Tibial nerve (tissue), 4 donors: ENCODE results near the gene MARVELD1. TPM values are rescaled to one million over a fixed set of nuclear protein-coding genes. Genes with fewer than 3 reads are reported as not detected.

ENCODE experiments used
- DNase-seq, 2 donors: peaks; one replicate each; pipeline ENCODE4 v3.0.0-alpha.2; 2019; ENCODE audit warnings: low spot score in 2 of 2
- H3K27ac ChIP-seq, 4 donors: fragments of 200-600 bp; sonication (generic) in 3 of 4; one replicate each; pipeline ENCODE4 v1.5.1; 2017 to 2019; ENCODE audit warnings: mild to moderate bottlenecking in 1 of 4
- H3K27me3 ChIP-seq, 2 donors: fragments of 200-600 bp; sonication (generic) in 1 of 2; one replicate each; pipeline versions ENCODE4 v1.5.1 to v1.6.0; 2017 to 2019
- H3K36me3 ChIP-seq, 3 donors: fragments of 200-600 bp; sonication (generic); one replicate each; pipeline ENCODE4 v1.5.1; 2018 to 2019
- H3K4me1 ChIP-seq, 4 donors: fragments of 200-600 bp; sonication (generic) in 3 of 4; one replicate each; pipeline ENCODE4 v1.5.1; 2017 to 2019
- H3K4me3 ChIP-seq, 4 donors: fragments of 200-600 bp; sonication (generic) in 3 of 4; one replicate each; pipeline ENCODE4 v1.5.1; 2017 to 2019; ENCODE audit warnings: mild to moderate bottlenecking in 1 of 4, moderate library complexity in 1 of 4
- H3K9me3 ChIP-seq, 4 donors: fragments of 200-600 bp; sonication (generic) in 3 of 4; one replicate each; pipeline ENCODE4 v1.5.1; 2017 to 2019
- CTCF ChIP-seq, 5 experiments: fragments of 200-600 bp in 3 of 5; fragments of 450-650 bp in 2 of 5; sonication (generic) in 3 of 5; IDR thresholded peaks; one replicate each; pipeline ENCODE4 v1.5.1; 2016 to 2019; ENCODE audit warnings: antibody characterized with exemption in 5 of 5, mild to moderate bottlenecking in 3 of 5, moderate library complexity in 2 of 5
- EP300 ChIP-seq, 2 donors: sonication (generic); formaldehyde crosslinking; IDR thresholded peaks; one replicate each; pipeline ENCODE4 v1.6.1; 2017; ENCODE audit warnings: antibody characterized with exemption in 2 of 2, mild to moderate bottlenecking in 1 of 2
- POLR2A ChIP-seq, 2 donors: fragments of 450-650 bp; IDR thresholded peaks; one replicate each; pipeline ENCODE4 v1.6.1; 2017; ENCODE audit warnings: antibody characterized with exemption in 2 of 2, mild to moderate bottlenecking in 2 of 2, moderate library complexity in 2 of 2
- WGBS, 2 donors: methylation state at CpG; one replicate each; pipeline ENCODE4 v1.1.5; 2018; 5-methylcytosine and 5-hydroxymethylcytosine counted together
- total RNA-seq, 4 donors: library from RNA; depleted of rRNA; stranded (reverse); fragments of >200 nt; gene quantifications; one replicate each; pipeline ENCODE4 v1.1.0, GENCODE V29; 2016

MARVELD1 gene
- total RNA-seq, 4 donors from 2014 or later = 28.0 to 45.3 (median 42.2) TPM

GRCh38 chr10:97766996-97767924 lies 53.7 kb downstream of the MARVELD1 start:
- peak overlapping the region; percentile 23 to 91 (median 70) for H3K27ac ChIP-seq
- no peak overlapping the region for H3K4me3 ChIP-seq
- no peak for DNase-seq
- H3K36me3 ChIP-seq = peaks cover 0 to 11% (median 0%) of the 10 kb centered on the region in 3 donors
- TF ChIP-seq CTCF (IDR thresholded peaks at IDR 0.05) = no peak
- no peak for TF ChIP-seq POLR2A (IDR thresholded peaks at IDR 0.05)
- TF ChIP-seq EP300 (IDR thresholded peaks at IDR 0.05) = no peak
- WGBS, 2 donors = 69 to 77% methylated on average over 22 of the region's 22 CpGs
- H3K9me3 ChIP-seq = no peaks in the 10 kb centered on the region
- peaks cover 0 to 82% (median 28%) of the 10 kb centered on the region in 4 donors for H3K4me1 ChIP-seq
- H3K27me3 ChIP-seq = peaks cover 0 to 15% of the 10 kb centered on the region in 2 donors

Other genes starting within 250 kb of the MARVELD1 start
- 10 to 100 TPM; 80.4 to 90.2 (median 88.4) TPM for gene MMS19, start 215.3 kb upstream of the MARVELD1 start, total RNA-seq
- gene UBTD1, start 214.8 kb upstream of the MARVELD1 start, total RNA-seq = 10 to 100 TPM in 3 of 4 donors, 1 to 10 TPM in 1; 9.4 to 17.1 (median 16.5) TPM
- 1 to 10 TPM in 1 of 4 donors, under 1 TPM in 1, not detected in 2; 0.22 to 1.0 TPM for gene ANKRD2, start 141.0 kb upstream of the MARVELD1 start, total RNA-seq
- 10 to 100 TPM in 3 of 4 donors, 1 to 10 TPM in 1; 3.6 to 31.6 (median 25.3) TPM for gene HOGA1, start 129.3 kb upstream of the MARVELD1 start, total RNA-seq
- 1 to 10 TPM; 1.1 to 1.7 (median 1.2) TPM for gene C10orf62, start 124.0 kb upstream of the MARVELD1 start, total RNA-seq
- 1 to 10 TPM; 3.7 to 8.2 (median 7.1) TPM for gene MORN4, start 80.2 kb upstream of the MARVELD1 start, total RNA-seq
- gene PI4K2A, start 73.1 kb upstream of the MARVELD1 start, total RNA-seq = 10 to 100 TPM; 17.0 to 29.1 (median 21.0) TPM
- gene AVPI1, start 26.5 kb upstream of the MARVELD1 start, total RNA-seq = 100 to 1,000 TPM; 113 to 253 (median 170) TPM
- 10 to 100 TPM; 33.4 to 46.8 (median 42.7) TPM for gene ZFYVE27, start 23.4 kb downstream of the MARVELD1 start, total RNA-seq
- gene SFRP5, start 58.3 kb downstream of the MARVELD1 start, total RNA-seq = 100 to 1,000 TPM; 183 to 530 (median 479) TPM
- gene GOLGA7B, start 136.1 kb downstream of the MARVELD1 start, total RNA-seq = 1 to 10 TPM in 3 of 4 donors, under 1 TPM in 1; 0.90 to 6.3 (median 4.8) TPM